ENCODE measurements around the gene TTLL11.
A peak's percentile ranks its signal among the peaks of the same experiment; 100 is the strongest.
"Not testable (repeated sequence)": the region's sequence is repeated elsewhere in the genome, so short reads cannot be mapped to it uniquely, and the experiment has no call there.

Gene TTLL11

GRCh38 chr9:121999556-121999955, 93.6 kb downstream of the TTLL11 start:
- ATAC-seq, result no peak

GRCh38 chr9:121998513-121999049, 94.5 kb downstream of the TTLL11 start:
- no peak for ATAC-seq

- no peak for ATAC-seq
Observed at GRCh38 chr9:121997791-121998190, 95.3 kb downstream of the TTLL11 start.

GRCh38 chr9:121996783-121997182, 96.3 kb downstream of the TTLL11 start:
- ATAC-seq, result no peak

- no peak for ATAC-seq
Observed at GRCh38 chr9:121995997-121996396, 97.1 kb downstream of the TTLL11 start.

GRCh38 chr9:121992571-121993212, 100.4 kb downstream of the TTLL11 start:
- ATAC-seq, result peak in 1 of 2 donors; percentile 38

- ATAC-seq, result no peak
Observed at GRCh38 chr9:121991307-121991661, 101.8 kb downstream of the TTLL11 start.

- no peak for ATAC-seq
Observed at GRCh38 chr9:121990600-121991306, 102.4 kb downstream of the TTLL11 start.

GRCh38 chr9:121989010-121989409, 104.1 kb downstream of the TTLL11 start:
- ATAC-seq, result no peak

GRCh38 chr9:121987314-121987713, 105.8 kb downstream of the TTLL11 start:
- no peak for ATAC-seq

- ATAC-seq, result no peak
Observed at GRCh38 chr9:121985792-121986494, 107.2 kb downstream of the TTLL11 start.

- no peak for ATAC-seq
Observed at GRCh38 chr9:121984726-121985402, 108.2 kb downstream of the TTLL11 start.

GRCh38 chr9:121983736-121984135, 109.4 kb downstream of the TTLL11 start:
- ATAC-seq, result no peak

- no peak for ATAC-seq
Observed at GRCh38 chr9:121981118-121981883, 111.8 kb downstream of the TTLL11 start.

- not testable (repeated sequence) for ATAC-seq
Observed at GRCh38 chr9:121980665-121981064, 112.4 kb downstream of the TTLL11 start.

GRCh38 chr9:121979736-121980135, 113.4 kb downstream of the TTLL11 start:
- ATAC-seq, result no peak

GRCh38 chr9:121976751-121977150, 116.4 kb downstream of the TTLL11 start:
- ATAC-seq, result no peak

- no peak for ATAC-seq
Observed at GRCh38 chr9:121975801-121976277, 117.3 kb downstream of the TTLL11 start.

- ATAC-seq, result no peak
Observed at GRCh38 chr9:121974421-121974820, 118.7 kb downstream of the TTLL11 start.

- no peak for ATAC-seq
Observed at GRCh38 chr9:121972501-121972981, 120.6 kb downstream of the TTLL11 start.

- no peak for ATAC-seq
Observed at GRCh38 chr9:121968056-121968455, 125.1 kb downstream of the TTLL11 start.

- ATAC-seq, result no peak
Observed at GRCh38 chr9:121966706-121967105, 126.4 kb downstream of the TTLL11 start.

Data from activated CD4-positive, CD25-positive, alpha-beta regulatory T cell treated with anti-CD3 and anti-CD28 coated beads, Interleukin-2, amount 50 U/mL, for 24 hours (primary cell).